Measurements from ENCODE around the gene CC2D1A. TPM values are rescaled to one million over a fixed set of nuclear protein-coding genes. Genes with fewer than 3 reads are reported as not detected.
"Not testable (repeated sequence)": the region's sequence is repeated elsewhere in the genome, so short reads cannot be mapped to it uniquely, and the experiment has no call there.

Gene CC2D1A
- total RNA-seq, 3 donors from 2014 or later: 16.6 to 50.1 (median 43.6) TPM

DNA sequence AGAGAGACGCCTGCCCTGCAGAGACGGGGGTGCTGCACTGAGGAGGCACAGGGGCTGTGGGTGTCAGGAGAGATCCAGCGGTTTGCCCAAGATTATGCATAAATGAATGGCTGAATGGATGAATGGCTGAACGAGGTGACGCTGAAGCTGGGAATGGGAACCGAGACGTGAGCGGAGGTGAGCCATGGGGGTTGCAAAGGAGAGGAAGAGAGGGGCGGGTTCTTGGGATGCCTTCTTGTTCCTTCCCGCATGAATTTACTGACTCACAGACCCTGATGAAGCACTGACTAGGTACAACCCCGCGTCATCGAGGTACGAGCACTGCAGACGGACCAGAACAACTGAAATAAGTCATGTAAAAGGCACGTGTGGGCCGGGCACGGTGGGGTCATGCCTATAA is 63.0 kb downstream of the CC2D1A start:
- Histone ChIP-seq H3K27ac (no peak overlapping the region), H3K27me3 (no peaks in the 10 kb centered on the region), H3K9me3 (no peaks in the 10 kb centered on the region), H3K36me3 (peaks cover 16% of the 10 kb centered on the region), H3K4me1 (no peaks in the 10 kb centered on the region), H3K4me3 (no peak overlapping the region)
- TF ChIP-seq POLR2A (IDR thresholded peaks at IDR 0.05): no peak
- TF ChIP-seq POLR2AphosphoS5 (IDR thresholded peaks at IDR 0.05): no peak
- no peak for TF ChIP-seq CTCF (IDR thresholded peaks at IDR 0.05)
- intact Hi-C loops (cut with DNase I; ENCODE audit: low total_unique reads): no loop called here
- DNase-seq (ENCODE audit: low spot score in 2 of 2): no peak

- Histone ChIP-seq H3K27me3 (no peaks in the 10 kb centered on the region), H3K9me3 (no peaks in the 10 kb centered on the region), H3K4me3 (no peak overlapping the region), H3K27ac (no peak overlapping the region), H3K36me3 (peaks cover 16% of the 10 kb centered on the region), H3K4me1 (no peaks in the 10 kb centered on the region)
- TF ChIP-seq CTCF (IDR thresholded peaks at IDR 0.05) (no peak), POLR2AphosphoS5 (IDR thresholded peaks at IDR 0.05) (no peak), POLR2A (IDR thresholded peaks at IDR 0.05) (no peak)
- intact Hi-C loops (cut with DNase I; ENCODE audit: low total_unique reads): no loop called here
- no peak for DNase-seq (ENCODE audit: low spot score in 2 of 2)
These were observed 63.9 kb downstream of the CC2D1A start for GRCh38 chr19:13969897-13970296.

DNA sequence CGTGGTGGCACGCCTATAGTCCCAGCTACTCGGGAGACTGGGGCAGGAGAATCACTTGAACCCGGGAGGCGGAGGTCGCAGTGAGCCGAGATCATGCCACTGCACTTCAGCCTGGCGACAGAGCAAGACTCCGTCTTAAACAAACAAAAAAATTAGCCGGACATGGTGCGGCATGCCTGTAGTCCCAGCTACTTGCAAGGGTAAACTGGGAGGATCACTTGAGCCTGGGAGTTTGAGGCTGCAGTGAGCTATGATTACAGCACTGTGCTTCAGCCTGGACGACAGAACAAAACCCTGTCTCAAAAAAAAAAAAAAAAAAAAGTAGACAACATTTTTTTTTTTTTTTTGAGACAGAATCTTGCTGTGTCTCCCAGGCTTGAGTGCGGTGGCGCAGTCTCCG is 65.9 kb downstream of the CC2D1A start:
- H3K4me3 ChIP-seq; H3K27me3 ChIP-seq; H3K27ac ChIP-seq; H3K4me1 ChIP-seq; intact Hi-C loops (cut with DNase I; ENCODE audit: low total_unique reads); DNase-seq (ENCODE audit: low spot score in 2 of 2); H3K9me3 ChIP-seq: not testable (repeated sequence)
- peaks cover 16% of the 10 kb centered on the region for H3K36me3 ChIP-seq

GRCh38 chr19:13972368-13973155 is 66.6 kb downstream of the CC2D1A start:
- no peak overlapping the region for H3K4me3 ChIP-seq
- H3K36me3 ChIP-seq: peaks cover 16% of the 10 kb centered on the region
- H3K27ac ChIP-seq: no peak overlapping the region
- no peaks in the 10 kb centered on the region for H3K27me3 ChIP-seq
- TF ChIP-seq POLR2AphosphoS5 (IDR thresholded peaks at IDR 0.05) (no peak), CTCF (IDR thresholded peaks at IDR 0.05) (no peak), POLR2A (IDR thresholded peaks at IDR 0.05) (no peak)
- DNase-seq (ENCODE audit: low spot score in 2 of 2): no peak
- H3K4me1 ChIP-seq: no peaks in the 10 kb centered on the region
- no peaks in the 10 kb centered on the region for H3K9me3 ChIP-seq
- intact Hi-C loops (cut with DNase I; ENCODE audit: low total_unique reads): no loop called here

DNA sequence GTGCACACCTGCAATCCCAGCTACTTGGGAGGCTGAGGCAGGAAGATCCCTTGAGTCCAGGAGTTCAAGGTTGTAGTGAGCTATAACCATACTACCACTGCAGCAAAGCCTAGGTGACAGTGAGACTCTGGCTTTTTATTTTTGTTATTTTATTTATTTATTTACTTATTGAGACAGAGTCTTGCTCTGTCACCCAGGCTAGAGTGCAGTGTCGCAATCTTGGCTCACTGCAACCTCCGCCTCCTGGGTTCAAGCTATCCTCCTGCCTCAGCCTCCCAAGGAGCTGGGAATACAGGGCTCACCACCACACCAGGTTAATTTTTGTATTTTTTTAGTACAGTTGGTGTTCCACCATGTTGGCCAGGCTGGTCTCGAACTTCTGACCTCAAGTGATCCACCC is 67.5 kb downstream of the CC2D1A start:
- H3K9me3 ChIP-seq; intact Hi-C loops (cut with DNase I; ENCODE audit: low total_unique reads); H3K4me1 ChIP-seq; H3K27me3 ChIP-seq; H3K4me3 ChIP-seq; DNase-seq (ENCODE audit: low spot score in 2 of 2): not testable (repeated sequence)
- H3K36me3 ChIP-seq: peaks cover 13% of the 10 kb centered on the region
- H3K27ac ChIP-seq: peak overlapping the region in 1 of 2 donors; percentile 46

DNA sequence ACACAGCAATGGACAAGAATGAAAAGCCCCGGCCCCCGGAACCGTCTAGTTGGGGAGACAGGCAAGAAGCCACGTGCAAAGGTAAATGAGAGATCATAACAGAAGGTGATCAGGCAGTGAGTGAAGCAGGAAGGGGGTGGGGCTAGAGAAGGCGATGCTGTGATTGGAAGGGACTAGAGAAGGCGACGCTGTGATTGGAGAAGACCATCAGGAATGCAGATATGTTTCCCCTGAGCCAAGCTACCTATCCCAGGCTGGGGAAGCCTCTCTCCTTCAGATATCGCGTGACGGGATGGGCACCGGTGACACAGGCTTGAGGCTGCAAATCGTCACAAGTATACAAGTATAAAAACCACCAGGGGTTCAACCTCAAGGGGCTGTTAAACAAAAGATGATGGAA is 68.1 kb downstream of the CC2D1A start:
- peak overlapping the region; percentile 46 to 49 for H3K27ac ChIP-seq
- DNase-seq (ENCODE audit: low spot score in 2 of 2): peak in 1 of 2 donors; percentile 81
- peaks cover 0 to 9% of the 10 kb centered on the region in 2 donors for H3K4me1 ChIP-seq
- peaks cover 7% of the 10 kb centered on the region for H3K36me3 ChIP-seq
- intact Hi-C loops (cut with DNase I; ENCODE audit: low total_unique reads): no loop called here
- no peak for TF ChIP-seq POLR2A (IDR thresholded peaks at IDR 0.05)
- TF ChIP-seq POLR2AphosphoS5 (IDR thresholded peaks at IDR 0.05): no peak
- TF ChIP-seq CTCF (IDR thresholded peaks at IDR 0.05): no peak
- no peaks in the 10 kb centered on the region for H3K27me3 ChIP-seq
- H3K4me3 ChIP-seq: no peak overlapping the region
- H3K9me3 ChIP-seq: no peaks in the 10 kb centered on the region
